HCEC 1CT (cell line): ENCODE data around the gene ADAMTS3.

Source experiments
- DNase-seq: peaks from one replicate; pipeline ENCODE4 v3.0.0-alpha.2; 2017

Gene ADAMTS3

DNA sequence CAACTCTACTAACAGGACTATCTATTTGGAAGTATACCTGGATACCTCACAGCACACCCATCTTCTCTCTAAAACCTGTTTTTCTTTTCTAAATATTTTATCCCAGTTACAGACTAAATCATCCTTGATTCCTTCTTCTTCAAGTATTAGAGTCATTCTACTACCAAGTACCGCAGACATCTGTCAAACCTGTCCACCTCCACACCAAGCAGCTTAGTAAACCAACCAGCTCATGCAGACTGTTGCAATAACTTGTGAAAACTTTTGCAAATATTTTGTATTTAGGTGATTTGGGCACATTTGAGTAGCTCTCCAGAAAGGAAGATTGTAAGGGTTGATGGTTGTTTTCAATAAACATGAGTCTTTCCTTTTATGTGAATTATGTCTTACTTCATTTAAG is 238.6 kb downstream of the ADAMTS3 start:
- DNase-seq: no peak

GRCh38 chr4:72326692-72327632 is 242.1 kb downstream of the ADAMTS3 start:
- DNase-seq: peak; percentile 9

DNA sequence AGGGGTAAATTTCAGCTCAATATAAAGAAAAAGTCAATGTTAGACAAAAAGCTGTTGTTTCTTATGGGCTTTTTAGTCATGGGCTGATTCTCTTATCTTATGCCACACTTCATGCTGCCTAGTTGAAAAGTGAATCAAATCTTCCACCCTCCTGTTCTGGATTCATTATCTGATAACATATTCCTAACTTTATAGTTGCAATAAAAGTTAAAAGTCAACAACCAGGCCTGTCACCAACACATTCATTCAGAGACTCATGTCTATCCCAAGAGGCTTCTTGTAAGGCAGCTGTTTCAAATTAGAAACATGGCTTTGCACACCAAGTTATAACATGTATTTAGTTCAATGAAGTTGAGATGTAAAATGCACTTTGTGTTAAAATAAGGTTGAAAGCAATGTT is 243.8 kb downstream of the ADAMTS3 start:
- no peak for DNase-seq

GRCh38 chr4:72323227-72323626 is 245.8 kb downstream of the ADAMTS3 start:
- DNase-seq: no peak

- no peak for DNase-seq
These were observed 248.6 kb downstream of the ADAMTS3 start for GRCh38 chr4:72320223-72320948.

DNA sequence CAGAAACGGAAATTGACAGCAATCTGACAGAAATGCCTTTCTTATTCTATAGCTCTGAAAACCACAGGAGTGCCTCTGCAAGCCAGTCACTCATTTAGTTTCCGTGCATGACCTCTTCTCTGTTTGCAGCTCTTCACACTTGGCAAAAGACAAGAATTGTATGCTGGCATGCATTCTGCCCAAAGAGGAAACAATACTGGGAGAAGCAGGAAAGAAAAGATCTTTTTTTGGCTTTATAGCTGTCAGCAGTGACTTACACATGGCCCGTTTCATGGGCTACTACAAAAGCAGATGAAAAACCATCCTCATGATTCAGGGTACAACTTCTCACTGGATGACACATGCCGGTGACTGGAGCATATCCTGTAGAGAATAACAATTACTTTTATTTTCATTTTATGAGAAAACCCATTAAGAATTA is 249.4 kb downstream of the ADAMTS3 start:
- DNase-seq: no peak

DNA sequence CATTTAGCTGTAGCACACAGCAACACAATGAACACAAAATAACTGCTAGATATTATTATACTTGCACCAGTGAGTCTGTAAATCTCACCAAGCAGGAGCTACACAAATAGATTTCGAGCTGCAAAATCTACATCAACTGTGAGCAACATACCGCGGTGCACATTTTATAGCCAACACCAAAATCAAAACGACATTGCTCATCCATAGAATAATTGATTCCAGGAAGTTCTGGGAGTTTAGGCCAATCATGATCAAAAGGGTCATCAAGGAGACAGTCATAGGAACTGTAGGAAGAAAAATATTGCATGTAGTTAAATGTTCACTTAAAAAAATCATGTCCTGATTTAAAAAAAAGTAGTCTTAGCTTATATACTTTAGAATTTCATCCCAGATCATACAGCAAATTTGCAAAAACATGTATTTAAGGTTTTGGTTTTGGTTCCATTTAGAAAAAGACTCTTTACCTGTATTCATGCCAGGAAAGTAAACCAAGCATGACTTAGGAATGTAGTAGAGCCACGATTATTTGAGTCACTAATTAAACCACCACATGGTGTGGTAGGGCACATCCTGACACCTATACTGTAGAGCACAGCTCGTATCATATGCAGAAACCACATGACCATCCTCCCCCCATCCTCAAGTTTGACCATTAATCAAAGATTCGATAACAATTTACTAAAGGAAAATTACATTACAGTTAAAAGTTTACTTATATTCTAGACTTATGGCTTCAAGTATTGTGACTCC is 250.4 kb downstream of the ADAMTS3 start:
- DNase-seq: no peak

DNA sequence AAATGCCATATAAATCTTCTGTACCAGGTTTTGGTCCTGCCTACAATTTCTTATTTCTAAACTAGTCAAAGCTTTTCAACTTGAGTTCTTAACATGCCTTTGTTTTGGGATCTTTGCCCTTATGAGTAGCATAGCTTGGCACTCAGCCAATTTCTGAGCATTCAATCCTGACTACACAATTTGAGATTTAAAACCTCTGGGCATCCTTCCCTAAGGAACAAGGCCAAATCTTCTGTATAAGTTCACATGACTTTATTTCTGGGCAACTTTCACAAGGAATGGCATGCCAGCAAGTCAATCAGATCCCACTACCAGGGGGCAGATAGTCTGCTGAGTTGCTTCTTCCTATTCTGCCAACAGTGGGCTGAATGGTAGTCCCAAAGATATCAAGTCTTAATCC is 254.2 kb downstream of the ADAMTS3 start:
- peak; percentile 36 for DNase-seq

GRCh38 chr4:72313121-72313520 is 255.9 kb downstream of the ADAMTS3 start:
- no peak for DNase-seq

GRCh38 chr4:72312032-72312650 is 256.9 kb downstream of the ADAMTS3 start:
- DNase-seq: peak; percentile 60

DNA sequence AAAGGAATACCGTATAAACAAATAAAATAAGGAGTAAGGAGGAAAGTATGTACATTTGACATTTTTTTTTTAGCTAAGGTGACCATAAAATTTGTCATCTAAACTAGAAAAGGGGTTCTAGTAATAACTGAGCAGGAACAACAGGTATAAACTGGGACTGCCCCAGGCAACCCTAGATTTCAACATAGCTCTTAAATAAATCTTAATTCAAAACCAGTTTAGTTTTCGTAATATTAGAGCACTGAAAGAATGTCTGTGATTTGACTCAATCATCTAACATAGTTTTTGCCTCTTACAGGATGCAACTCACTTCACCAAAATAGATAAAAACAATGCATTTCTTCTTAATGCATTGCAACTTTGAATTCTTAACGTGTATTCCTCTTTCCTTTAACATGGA is 257.7 kb downstream of the ADAMTS3 start:
- no peak for DNase-seq

GRCh38 chr4:72305620-72306019 is 263.4 kb downstream of the ADAMTS3 start:
- no peak for DNase-seq

GRCh38 chr4:72305080-72305479 is 263.9 kb downstream of the ADAMTS3 start:
- DNase-seq: no peak

GRCh38 chr4:72302981-72303704 is 265.9 kb downstream of the ADAMTS3 start:
- no peak for DNase-seq

DNA sequence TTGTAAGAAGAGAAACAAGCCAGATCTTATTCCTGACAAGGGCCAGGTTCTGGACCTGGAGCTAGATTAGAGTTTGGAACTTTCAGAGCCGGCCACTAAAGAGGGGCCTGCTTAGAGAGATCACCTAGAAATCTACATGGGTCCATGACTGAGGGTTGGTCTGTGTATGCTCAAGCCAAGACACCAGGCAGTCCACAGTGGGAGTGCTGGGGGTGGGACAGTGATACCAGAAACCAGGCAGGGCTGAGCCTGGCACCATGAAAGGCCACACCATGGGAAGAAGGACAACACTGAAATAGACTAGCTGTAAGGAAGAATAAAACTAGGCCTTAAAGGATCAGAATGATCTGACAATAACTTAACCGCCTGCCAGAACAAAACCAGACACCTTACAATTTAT is 267.3 kb downstream of the ADAMTS3 start:
- DNase-seq: no peak

DNA sequence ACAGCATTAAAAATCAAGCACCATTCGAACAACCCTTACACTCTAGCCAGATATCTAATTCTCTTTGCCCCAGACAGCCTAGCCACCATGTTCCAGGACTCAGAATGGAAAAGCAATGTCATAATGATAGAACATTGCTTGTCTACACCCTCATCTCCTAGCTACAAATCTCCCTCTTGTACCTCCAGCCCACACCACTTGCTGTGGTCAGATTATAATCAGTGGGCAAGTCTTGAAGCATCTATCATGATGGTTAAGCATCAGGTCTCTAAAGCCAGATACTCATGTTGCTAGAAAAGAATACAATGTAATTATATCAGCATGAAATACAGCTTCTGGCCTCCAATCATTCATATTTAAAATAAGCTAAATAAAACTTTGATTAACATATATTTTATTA is 268.9 kb downstream of the ADAMTS3 start:
- no peak for DNase-seq

DNA sequence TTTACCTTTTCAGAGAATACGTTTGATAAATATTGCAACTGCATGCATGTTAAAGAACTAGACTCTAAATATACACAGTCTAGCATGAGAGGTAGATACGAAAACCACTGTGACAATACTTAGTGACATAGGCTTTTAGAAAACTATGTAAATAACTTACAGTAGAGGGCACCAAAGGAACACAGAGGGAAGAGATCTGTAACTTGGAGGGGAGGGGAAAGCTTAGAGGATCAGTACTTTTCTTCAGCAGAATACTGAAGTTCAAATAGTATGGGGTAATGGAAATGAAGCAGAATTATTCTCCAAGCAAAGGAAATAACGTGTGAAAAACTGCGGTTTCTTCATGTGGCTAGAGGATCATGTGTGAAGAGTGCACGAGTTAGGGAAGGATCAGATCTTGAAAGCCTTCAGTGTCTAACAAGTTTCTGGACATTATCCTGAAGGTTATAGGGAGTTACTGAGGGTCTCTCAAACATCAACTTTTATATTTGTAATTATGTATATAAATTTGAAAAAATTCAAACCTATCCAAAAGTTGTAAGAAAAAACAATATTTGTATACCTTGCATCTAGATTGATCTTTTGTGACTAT is 273.0 kb downstream of the ADAMTS3 start:
- peak; percentile 5 for DNase-seq

DNA sequence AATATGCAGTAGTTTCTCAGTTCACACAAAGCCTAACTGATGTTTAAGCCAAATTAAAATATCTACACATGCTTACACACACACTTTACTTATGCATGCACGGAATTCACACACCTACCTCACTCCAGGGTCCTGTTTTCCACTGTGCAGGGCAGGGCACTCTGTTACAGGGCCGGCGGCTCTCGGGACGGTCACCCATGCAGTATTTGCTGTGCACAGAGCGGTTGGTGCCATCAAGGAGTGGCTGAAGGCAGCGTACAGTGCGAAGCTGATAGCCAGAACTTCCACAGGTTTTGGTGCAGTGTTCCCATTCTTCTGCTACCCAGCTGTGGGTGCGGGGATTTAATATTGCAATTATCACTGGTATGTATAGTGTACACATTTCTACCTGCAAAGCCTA is 278.3 kb downstream of the ADAMTS3 start:
- DNase-seq: no peak

DNA sequence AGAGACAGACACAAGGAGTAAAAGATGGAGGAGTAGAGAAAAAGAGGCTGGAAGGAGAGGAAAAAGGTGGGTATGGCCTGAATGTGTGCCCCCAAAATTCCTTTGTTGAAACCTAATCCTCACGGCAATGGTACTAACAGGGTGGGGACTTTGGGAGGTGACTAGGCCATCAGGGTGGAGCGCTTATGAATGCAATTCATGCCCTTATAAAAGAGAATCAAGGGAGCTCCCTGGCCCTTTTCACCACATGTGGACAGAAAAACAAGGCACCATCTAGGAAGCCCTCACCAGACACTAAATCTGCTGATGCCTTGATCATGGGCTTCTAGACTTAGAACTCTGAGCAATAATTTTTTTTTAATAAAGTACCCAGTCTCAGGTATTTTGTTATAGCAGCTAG is 282.1 kb downstream of the ADAMTS3 start:
- no peak for DNase-seq

GRCh38 chr4:72286185-72286584 is 282.8 kb downstream of the ADAMTS3 start:
- peak; percentile 23 for DNase-seq

- DNase-seq: no peak
These were observed 285.7 kb downstream of the ADAMTS3 start for GRCh38 chr4:72283357-72283756.

DNA sequence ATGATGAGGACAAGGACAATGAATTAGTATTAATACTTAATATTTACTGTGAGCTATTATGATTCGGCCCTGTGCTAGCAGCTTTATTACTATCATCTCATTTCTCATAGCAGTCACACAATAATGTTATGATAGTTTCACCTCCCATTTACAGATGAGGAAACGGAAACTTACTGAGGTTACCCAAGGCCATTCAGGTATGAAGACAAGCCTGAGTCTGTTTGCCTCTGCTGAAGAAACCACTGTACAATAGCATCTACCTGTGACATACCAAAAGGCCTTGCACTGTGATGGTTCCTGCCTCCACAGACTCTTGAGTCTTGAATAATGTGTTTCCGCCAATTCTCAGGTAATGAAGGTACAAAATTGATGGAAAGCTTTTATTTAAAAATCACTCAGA is 288.8 kb downstream of the ADAMTS3 start:
- DNase-seq: no peak
